ENCODE results near the gene HSD17B2.

Gene HSD17B2

GRCh38 chr16:82146957-82147356, 111.9 kb downstream of the HSD17B2 start:
- Histone ChIP-seq H3K9me3 (ENCODE audit: low read length) (no peaks in the 10 kb centered on the region), H3K79me2 (ENCODE audit: insufficient read depth, low read length) (no peaks in the 10 kb centered on the region), H3K4me3 (ENCODE audit: low read depth, low read length, poor library complexity, severe bottlenecking) (no peak overlapping the region), H3K27me3 (ENCODE audit: insufficient read depth, low read length) (no peaks in the 10 kb centered on the region), H4K20me1 (ENCODE audit: insufficient read depth, low read length) (no peaks in the 10 kb centered on the region), H3K27ac (ENCODE audit: low read depth, low read length, poor library complexity, severe bottlenecking) (no peak overlapping the region), H3K4me1 (ENCODE audit: insufficient read depth, low read length, severe bottlenecking) (no peaks in the 10 kb centered on the region), H3K9me2 (ENCODE audit: low read depth, low read length) (no peaks in the 10 kb centered on the region), H3K4me2 (ENCODE audit: low read length) (no peak overlapping the region), H3F3A (ENCODE audit: insufficient read depth, low read length) (no peaks in the 10 kb centered on the region), H2AFZ (ENCODE audit: low read length) (no peak overlapping the region), H3K36me3 (ENCODE audit: insufficient read depth, low read length) (peaks cover 44% of the 10 kb centered on the region), H3K9ac (ENCODE audit: low read length) (no peak overlapping the region)
- TF ChIP-seq EZH2 (IDR thresholded peaks at IDR 0.05; ENCODE audit: borderline replicate concordance, low read length) (no peak), CTCF (IDR thresholded peaks at IDR 0.05; ENCODE audit: low read length) (no peak)

GRCh38 chr16:82147546-82147945, 112.5 kb downstream of the HSD17B2 start:
- no peaks in the 10 kb centered on the region for H3F3A ChIP-seq (ENCODE audit: insufficient read depth, low read length)
- no peak overlapping the region for H3K27ac ChIP-seq (ENCODE audit: low read depth, low read length, poor library complexity, severe bottlenecking)
- peaks cover 44% of the 10 kb centered on the region for H3K36me3 ChIP-seq (ENCODE audit: insufficient read depth, low read length)
- no peak overlapping the region for H3K4me3 ChIP-seq (ENCODE audit: low read depth, low read length, poor library complexity, severe bottlenecking)
- no peak for TF ChIP-seq EZH2 (IDR thresholded peaks at IDR 0.05; ENCODE audit: borderline replicate concordance, low read length)
- no peak overlapping the region for H3K4me2 ChIP-seq (ENCODE audit: low read length)
- H4K20me1 ChIP-seq (ENCODE audit: insufficient read depth, low read length): no peaks in the 10 kb centered on the region
- H3K79me2 ChIP-seq (ENCODE audit: insufficient read depth, low read length): no peaks in the 10 kb centered on the region
- H2AFZ ChIP-seq (ENCODE audit: low read length): no peak overlapping the region
- no peaks in the 10 kb centered on the region for H3K9me3 ChIP-seq (ENCODE audit: low read length)
- H3K9ac ChIP-seq (ENCODE audit: low read length): no peak overlapping the region
- H3K9me2 ChIP-seq (ENCODE audit: low read depth, low read length): no peaks in the 10 kb centered on the region
- H3K27me3 ChIP-seq (ENCODE audit: insufficient read depth, low read length): no peaks in the 10 kb centered on the region
- H3K4me1 ChIP-seq (ENCODE audit: insufficient read depth, low read length, severe bottlenecking): no peaks in the 10 kb centered on the region
